Measurements from ENCODE around the gene OBSCN. TPM values are rescaled to one million over a fixed set of nuclear protein-coding genes. Genes with fewer than 3 reads are reported as not detected.

Gene OBSCN
- total and polyA plus RNA-seq, 2 donors (not counting 1 experiment from before 2014, with no cell fraction given): 10.0 to 63.9 TPM

GRCh38 chr1:228361314-228362140, 153.7 kb downstream of the OBSCN start:
- Histone ChIP-seq H3K9ac (ENCODE audit: low read length) (no peak overlapping the region), H2AFZ (ENCODE audit: insufficient read depth, low read depth, low read length, poor library complexity, severe bottlenecking) (no peak overlapping the region), H3K27me3 (replicated peaks in 1 of 4; ENCODE audit: control extremely low read depth in 1 of 4, control insufficient read depth in 3 of 4, insufficient read depth in 4 of 4, low read length in 3 of 4) (no peaks in the 10 kb centered on the region), H3K36me3 (replicated peaks in 1 of 2; ENCODE audit: control extremely low read depth in 1 of 2, control insufficient read depth in 1 of 2, extremely low read depth in 1 of 2, insufficient read depth in 2 of 2, low read length in 1 of 2) (no peaks in the 10 kb centered on the region), H4K20me1 (ENCODE audit: control insufficient read depth, insufficient read depth, low read length, poor library complexity, severe bottlenecking) (no peaks in the 10 kb centered on the region), H3K4me3 (ENCODE audit: control extremely low read depth in 1 of 5, extremely low read depth in 1 of 5, insufficient read depth in 1 of 5, low read depth in 2 of 5, low read length in 4 of 5) (no peak overlapping the region), H3K9me3 (ENCODE audit: control extremely low read depth in 1 of 3, control insufficient read depth in 2 of 3, insufficient read depth in 1 of 3, low read length in 2 of 3) (no peaks in the 10 kb centered on the region), H3K27ac (ENCODE audit: low read length in 2 of 2) (no peak overlapping the region), H3K4me1 (ENCODE audit: control insufficient read depth in 2 of 2, insufficient read depth in 2 of 2, low read length in 2 of 2) (no peaks in the 10 kb centered on the region), H3K4me2 (replicated peaks; ENCODE audit: low read depth, low read length, poor library complexity, severe bottlenecking) (no peak overlapping the region), H3K79me2 (ENCODE audit: control insufficient read depth, insufficient read depth, low read length) (no peaks in the 10 kb centered on the region)
- ATAC-seq (ENCODE audit: low read depth) (no peak), DNase-seq (no peak)
- H3K4me3 Mint-ChIP-seq: no peak overlapping the region
- no peak for TF ChIP-seq CTCF (IDR thresholded peaks at IDR 0.05)
- no peak for TF ChIP-seq EZH2 (IDR thresholded peaks at IDR 0.05; ENCODE audit: borderline replicate concordance, insufficient read depth, low read depth, low read length, poor library complexity, severe bottlenecking)
- H3K27me3 Mint-ChIP-seq: no peaks in the 10 kb centered on the region
- H3K9me3 Mint-ChIP-seq (ENCODE audit: insufficient read depth): no peaks in the 10 kb centered on the region
- intact Hi-C loops (cut with micrococcal nuclease): no loop called here
- ChIA-PET CTCF (no interaction called here), POLR2A (no interaction called here)
- no peaks in the 10 kb centered on the region for H3K4me1 Mint-ChIP-seq
- WGBS (ENCODE audit: insufficient coverage): 87% methylated on average over 24 of the region's 26 CpGs
- no peak overlapping the region for H3K27ac Mint-ChIP-seq

- ChIA-PET CTCF (no interaction called here), POLR2A (no interaction called here)
- Histone ChIP-seq H3K27ac (ENCODE audit: low read length in 2 of 2) (no peak overlapping the region), H2AFZ (ENCODE audit: insufficient read depth, low read depth, low read length, poor library complexity, severe bottlenecking) (no peak overlapping the region), H3K9ac (ENCODE audit: low read length) (no peak overlapping the region), H3K9me3 (ENCODE audit: control extremely low read depth in 1 of 3, control insufficient read depth in 2 of 3, insufficient read depth in 1 of 3, low read length in 2 of 3) (no peaks in the 10 kb centered on the region), H3K36me3 (replicated peaks in 1 of 2; ENCODE audit: control extremely low read depth in 1 of 2, control insufficient read depth in 1 of 2, extremely low read depth in 1 of 2, insufficient read depth in 2 of 2, low read length in 1 of 2) (no peaks in the 10 kb centered on the region), H3K79me2 (ENCODE audit: control insufficient read depth, insufficient read depth, low read length) (no peaks in the 10 kb centered on the region), H3K4me1 (ENCODE audit: control insufficient read depth in 2 of 2, insufficient read depth in 2 of 2, low read length in 2 of 2) (no peaks in the 10 kb centered on the region), H3K27me3 (replicated peaks in 1 of 4; ENCODE audit: control extremely low read depth in 1 of 4, control insufficient read depth in 3 of 4, insufficient read depth in 4 of 4, low read length in 3 of 4) (no peaks in the 10 kb centered on the region), H4K20me1 (ENCODE audit: control insufficient read depth, insufficient read depth, low read length, poor library complexity, severe bottlenecking) (no peaks in the 10 kb centered on the region), H3K4me2 (replicated peaks; ENCODE audit: low read depth, low read length, poor library complexity, severe bottlenecking) (no peak overlapping the region), H3K4me3 (ENCODE audit: control extremely low read depth in 1 of 5, extremely low read depth in 1 of 5, insufficient read depth in 1 of 5, low read depth in 2 of 5, low read length in 4 of 5) (no peak overlapping the region)
- Mint-ChIP-seq H3K27me3 (no peaks in the 10 kb centered on the region), H3K9me3 (ENCODE audit: insufficient read depth) (no peaks in the 10 kb centered on the region), H3K4me1 (no peaks in the 10 kb centered on the region), H3K27ac (no peak overlapping the region), H3K4me3 (no peak overlapping the region)
- TF ChIP-seq CTCF (IDR thresholded peaks at IDR 0.05): no peak
- TF ChIP-seq EZH2 (IDR thresholded peaks at IDR 0.05; ENCODE audit: borderline replicate concordance, insufficient read depth, low read depth, low read length, poor library complexity, severe bottlenecking): no peak
- DNase-seq (no peak), ATAC-seq (ENCODE audit: low read depth) (no peak)
- WGBS (ENCODE audit: insufficient coverage): 81% methylated on average over 15 of the region's 18 CpGs
- intact Hi-C loops (cut with micrococcal nuclease): no loop called here
Measured at GRCh38 chr1:228362141-228362883, 154.5 kb downstream of the OBSCN start.
